Measurements from ENCODE around the gene AIMP2. TPM values are rescaled to one million over a fixed set of nuclear protein-coding genes. Genes with fewer than 3 reads are reported as not detected.
A peak's percentile ranks its signal among the peaks of the same experiment; 100 is the strongest.

The AIMP2 gene
- total RNA-seq, 5 donors from 2014 or later (not counting 1 experiment from before 2014, with no cell fraction given): 7.8 to 17.4 (median 14.1) TPM

DNA sequence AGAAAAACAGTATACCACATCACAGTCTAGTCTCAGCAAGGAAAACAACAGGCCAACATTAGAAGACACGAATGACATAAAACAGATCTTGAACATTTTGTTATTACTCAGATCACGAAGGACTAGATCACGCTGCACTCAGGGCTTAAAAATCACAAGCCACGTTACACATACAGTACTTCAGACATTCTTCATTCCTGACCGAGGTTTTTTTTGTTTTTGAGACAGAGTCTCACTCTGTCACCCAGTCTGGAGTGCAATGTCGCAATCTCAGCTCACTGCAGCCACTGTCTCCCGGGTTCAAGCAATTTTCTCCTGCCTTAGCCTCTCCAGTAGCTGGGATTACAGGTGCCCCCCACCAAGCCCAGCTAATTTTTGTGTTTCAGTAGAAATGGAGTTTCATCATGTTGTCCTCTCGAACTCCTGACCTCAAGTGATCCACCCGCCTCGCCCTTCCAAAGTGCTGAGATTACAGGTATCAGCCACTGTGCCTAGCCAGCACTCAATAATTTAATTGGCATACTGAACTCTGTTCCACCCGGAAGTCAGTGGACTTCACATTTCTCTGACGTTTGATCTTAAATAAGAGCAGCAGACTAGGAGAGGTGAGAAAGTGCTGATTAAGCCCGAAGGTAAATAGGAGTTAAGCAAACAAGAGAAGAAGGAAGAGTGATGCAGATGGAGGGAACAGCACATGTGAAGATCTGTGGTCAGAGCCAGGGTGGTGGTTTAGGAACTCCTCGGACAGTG lies 3.5 kb downstream of the AIMP2 start:
- H3K27me3 ChIP-seq (replicated peaks in 1 of 2; ENCODE audit: control insufficient read depth in 2 of 2, extremely low read depth in 1 of 2, insufficient read depth in 2 of 2, low read length in 1 of 2): no peaks in the 10 kb centered on the region
- peaks cover 26 to 39% (median 29%) of the 10 kb centered on the region in 3 donors for H3K4me1 Mint-ChIP-seq
- H3K4me3 Mint-ChIP-seq: no peak overlapping the region
- peaks cover 4 to 24% of the 10 kb centered on the region in 2 donors for H3K36me3 ChIP-seq (ENCODE audit: control insufficient read depth in 2 of 2, extremely low read depth in 1 of 2, insufficient read depth in 1 of 2, low read length in 1 of 2)
- H3K27ac ChIP-seq (ENCODE audit: low read length): no peak overlapping the region
- no peak overlapping the region for H3K4me3 ChIP-seq (ENCODE audit: control insufficient read depth in 1 of 2, extremely low read depth in 1 of 2, low read length in 1 of 2)
- H3K9me3 ChIP-seq: no peaks in the 10 kb centered on the region
- POLR2A ChIA-PET: no interaction called here
- WGBS (ENCODE audit: insufficient coverage): 80% methylated on average over 13 of the region's 14 CpGs
- CTCF ChIA-PET: no interaction called here
- no peaks in the 10 kb centered on the region for H3K9me3 Mint-ChIP-seq
- H3K4me1 ChIP-seq (ENCODE audit: control insufficient read depth in 1 of 2, extremely low read depth in 1 of 2, insufficient read depth in 2 of 2, low read length in 2 of 2): peaks cover 6 to 17% of the 10 kb centered on the region in 2 experiments
- DNase-seq: no peak
- H3K36me3 Mint-ChIP-seq: peaks cover 6% of the 10 kb centered on the region
- H3K27me3 Mint-ChIP-seq: no peaks in the 10 kb centered on the region
- peak overlapping the region; percentile 33 to 34 for H3K27ac Mint-ChIP-seq
- ATAC-seq (replicated peaks in 1 of 4): no peak

DNA sequence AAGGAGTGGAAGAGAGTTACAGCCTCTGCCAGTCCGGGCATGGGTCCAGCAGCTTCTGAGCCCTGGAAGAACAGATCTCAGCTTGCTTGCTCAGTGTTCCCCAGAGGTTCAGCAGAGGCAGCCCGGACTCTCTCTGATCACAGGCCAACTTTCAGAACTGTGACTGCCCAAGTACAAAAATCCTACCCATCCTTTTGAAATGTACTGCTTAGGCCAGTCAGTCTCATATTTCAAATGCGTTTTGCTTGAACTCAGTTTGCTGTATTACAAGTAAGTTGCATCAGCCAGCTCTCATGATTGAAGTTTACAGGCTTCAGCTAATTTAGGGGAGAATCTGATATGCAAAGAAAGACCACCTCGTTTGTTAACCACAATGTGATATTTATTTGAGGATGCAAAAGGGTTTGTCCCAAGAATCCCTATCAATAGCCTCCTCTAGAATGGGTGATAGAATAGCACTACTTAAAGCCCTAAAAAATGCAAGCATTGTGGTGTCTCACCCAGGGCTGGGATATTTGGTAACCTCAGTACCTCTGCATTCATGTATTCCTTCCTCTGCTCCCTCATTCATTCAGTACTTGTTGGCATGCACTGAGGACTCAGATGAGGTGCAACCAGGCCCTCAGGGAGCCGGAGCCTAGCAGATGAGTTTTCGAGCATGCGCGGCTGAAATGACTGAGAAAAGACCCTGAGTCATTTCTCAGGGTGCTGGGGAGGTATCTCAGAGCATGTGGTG lies 7.0 kb downstream of the AIMP2 start:
- no peaks in the 10 kb centered on the region for H3K27me3 Mint-ChIP-seq
- H3K27ac ChIP-seq (ENCODE audit: low read length): no peak overlapping the region

DNA sequence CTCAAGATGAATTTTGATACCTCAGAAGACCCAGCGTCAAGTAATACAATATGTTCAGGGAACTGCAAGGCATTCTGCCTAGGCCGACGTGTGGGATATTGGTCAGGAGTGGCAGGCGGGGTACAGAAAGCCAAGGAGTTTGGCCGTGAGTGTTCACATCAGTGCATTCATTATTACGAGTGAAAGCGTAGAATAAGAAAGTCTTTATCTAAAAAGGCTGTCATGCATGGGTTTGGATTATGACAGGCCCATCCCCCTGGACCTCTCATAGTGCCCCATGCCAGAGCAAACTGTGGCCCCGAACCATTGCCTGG lies 7.5 kb downstream of the AIMP2 start:
- peaks cover 7 to 13% (median 11%) of the 10 kb centered on the region in 3 donors for H3K4me1 Mint-ChIP-seq
- Histone ChIP-seq H3K36me3 (ENCODE audit: control insufficient read depth in 2 of 2, extremely low read depth in 1 of 2, insufficient read depth in 1 of 2, low read length in 1 of 2) (peaks cover 4 to 51% of the 10 kb centered on the region in 2 donors), H3K9me3 (no peaks in the 10 kb centered on the region), H3K27ac (ENCODE audit: low read length) (no peak overlapping the region), H3K4me3 (ENCODE audit: control insufficient read depth in 1 of 2, extremely low read depth in 1 of 2, low read length in 1 of 2) (no peak overlapping the region), H3K4me1 (ENCODE audit: control insufficient read depth in 1 of 2, extremely low read depth in 1 of 2, insufficient read depth in 2 of 2, low read length in 2 of 2) (no peaks in the 10 kb centered on the region), H3K27me3 (replicated peaks in 1 of 2; ENCODE audit: control insufficient read depth in 2 of 2, extremely low read depth in 1 of 2, insufficient read depth in 2 of 2, low read length in 1 of 2) (no peaks in the 10 kb centered on the region)
- H3K4me3 Mint-ChIP-seq: no peak overlapping the region
- ChIA-PET POLR2A (no interaction called here), CTCF (interaction anchor here in 1 of 2 donors (1.3 kb wide), 1 partner anchor 19 kb away, joined by 3 read pairs; no protein-coding TSS in a partner anchor)
- DNase-seq (no peak), ATAC-seq (replicated peaks in 1 of 4) (no peak)
- H3K9me3 Mint-ChIP-seq: no peaks in the 10 kb centered on the region
- WGBS (ENCODE audit: insufficient coverage): 100% methylated on average over 6 of the region's 8 CpGs
- H3K27ac Mint-ChIP-seq: peak overlapping the region in 1 of 2 donors; percentile 44
- H3K36me3 Mint-ChIP-seq: peaks cover 28% of the 10 kb centered on the region
- H3K27me3 Mint-ChIP-seq: no peaks in the 10 kb centered on the region

More for the DNA sequence above, 7.0 kb downstream of the AIMP2 start:
- H3K36me3 Mint-ChIP-seq: peaks cover 24% of the 10 kb centered on the region
- H3K27me3 ChIP-seq (replicated peaks in 1 of 2; ENCODE audit: control insufficient read depth in 2 of 2, extremely low read depth in 1 of 2, insufficient read depth in 2 of 2, low read length in 1 of 2): no peaks in the 10 kb centered on the region
- H3K36me3 ChIP-seq (ENCODE audit: control insufficient read depth in 2 of 2, extremely low read depth in 1 of 2, insufficient read depth in 1 of 2, low read length in 1 of 2): peaks cover 4 to 47% of the 10 kb centered on the region in 2 donors
- H3K9me3 Mint-ChIP-seq: no peaks in the 10 kb centered on the region
- ChIA-PET POLR2A (no interaction called here), CTCF (interaction anchor here in 1 of 2 donors (0.5 to 1.3 kb wide), 2 partner anchors 19 to 188 kb away, joined by 3 to 4 read pairs; no protein-coding TSS in a partner anchor)
- peak overlapping the region in 1 of 2 donors; percentile 44 for H3K27ac Mint-ChIP-seq
- 90% methylated on average over 5 of the region's 8 CpGs for WGBS (ENCODE audit: insufficient coverage)
- H3K4me3 ChIP-seq (ENCODE audit: control insufficient read depth in 1 of 2, extremely low read depth in 1 of 2, low read length in 1 of 2): no peak overlapping the region
- ATAC-seq (replicated peaks in 1 of 4) (no peak), DNase-seq (no peak)
- H3K4me1 Mint-ChIP-seq: peaks cover 11 to 18% (median 14%) of the 10 kb centered on the region in 3 donors
- H3K4me1 ChIP-seq (ENCODE audit: control insufficient read depth in 1 of 2, extremely low read depth in 1 of 2, insufficient read depth in 2 of 2, low read length in 2 of 2): no peaks in the 10 kb centered on the region
- H3K9me3 ChIP-seq: no peaks in the 10 kb centered on the region
- H3K4me3 Mint-ChIP-seq: no peak overlapping the region

DNA sequence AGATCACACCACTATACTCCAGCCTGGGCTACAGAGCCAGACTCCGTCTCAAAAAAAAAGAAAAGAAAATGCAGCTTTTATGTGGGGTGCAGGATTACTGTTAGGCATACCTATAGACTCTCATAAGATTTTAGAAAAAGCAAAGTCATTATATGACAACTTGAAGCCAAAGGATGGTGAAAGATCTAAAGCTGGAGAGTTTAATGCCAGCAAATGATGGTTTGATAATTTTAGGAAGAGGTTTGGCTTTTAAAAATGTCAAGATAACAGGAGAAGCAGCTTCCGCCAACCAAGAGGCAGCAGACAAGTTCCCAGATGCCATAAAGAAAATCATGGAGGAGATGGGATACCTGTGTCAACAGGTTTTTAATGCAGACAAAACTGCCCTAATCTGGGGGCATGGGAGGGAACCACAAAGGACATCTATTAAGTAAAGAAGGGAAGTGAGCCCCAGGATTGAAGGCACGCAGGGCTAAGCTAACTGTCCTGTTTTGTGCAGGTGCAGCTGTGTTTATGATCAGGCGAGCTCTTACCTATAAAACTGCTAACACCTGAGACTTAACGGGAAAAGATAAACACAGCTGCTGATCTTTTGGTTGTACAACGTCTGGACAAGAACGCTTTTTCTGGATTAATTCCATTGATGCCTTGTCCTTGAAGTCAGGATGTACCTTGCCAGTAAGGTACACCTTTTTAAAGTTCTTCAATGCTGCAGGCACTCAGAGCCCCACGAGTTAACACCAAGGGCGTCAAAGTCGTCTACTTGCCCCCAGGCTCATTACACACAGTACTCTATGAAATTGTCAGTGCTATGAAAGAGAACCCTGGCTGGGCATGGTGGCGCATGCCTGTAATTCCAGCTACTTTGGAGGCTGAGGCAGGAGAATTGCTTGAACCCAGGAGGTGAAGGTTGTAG lies 11.6 kb downstream of the AIMP2 start:
- WGBS (ENCODE audit: insufficient coverage): 100% methylated on average over 5 of the region's 11 CpGs
- peaks cover 48% of the 10 kb centered on the region for H3K36me3 Mint-ChIP-seq
- DNase-seq (no peak), ATAC-seq (replicated peaks in 1 of 4) (no peak)
- H3K27me3 Mint-ChIP-seq: no peaks in the 10 kb centered on the region
- H3K9me3 ChIP-seq: no peaks in the 10 kb centered on the region
- ChIA-PET POLR2A (interaction anchor here in 1 of 2 donors (0.7 kb wide), 1 partner anchor 396 kb away, joined by 6 read pairs; no protein-coding TSS in a partner anchor), CTCF (interaction anchor here in 1 of 2 donors (0.5 kb wide), 1 partner anchor 163 kb away, joined by 4 read pairs; no protein-coding TSS in a partner anchor)
- no peaks in the 10 kb centered on the region for H3K9me3 Mint-ChIP-seq
- no peak overlapping the region for H3K27ac ChIP-seq (ENCODE audit: low read length)
- H3K27me3 ChIP-seq (replicated peaks in 1 of 2; ENCODE audit: control insufficient read depth in 2 of 2, extremely low read depth in 1 of 2, insufficient read depth in 2 of 2, low read length in 1 of 2): no peaks in the 10 kb centered on the region
- no peak overlapping the region for H3K4me3 Mint-ChIP-seq
- peaks cover under 1 to 7% (median under 1%) of the 10 kb centered on the region in 3 donors for H3K4me1 Mint-ChIP-seq
- peak overlapping the region in 1 of 2 donors; percentile 34 for H3K27ac Mint-ChIP-seq
- H3K4me1 ChIP-seq (ENCODE audit: control insufficient read depth in 1 of 2, extremely low read depth in 1 of 2, insufficient read depth in 2 of 2, low read length in 2 of 2): peaks cover 0 to 5% of the 10 kb centered on the region in 2 experiments
- peaks cover 14 to 77% of the 10 kb centered on the region in 2 donors for H3K36me3 ChIP-seq (ENCODE audit: control insufficient read depth in 2 of 2, extremely low read depth in 1 of 2, insufficient read depth in 1 of 2, low read length in 1 of 2)
- no peak overlapping the region for H3K4me3 ChIP-seq (ENCODE audit: control insufficient read depth in 1 of 2, extremely low read depth in 1 of 2, low read length in 1 of 2)

DNA sequence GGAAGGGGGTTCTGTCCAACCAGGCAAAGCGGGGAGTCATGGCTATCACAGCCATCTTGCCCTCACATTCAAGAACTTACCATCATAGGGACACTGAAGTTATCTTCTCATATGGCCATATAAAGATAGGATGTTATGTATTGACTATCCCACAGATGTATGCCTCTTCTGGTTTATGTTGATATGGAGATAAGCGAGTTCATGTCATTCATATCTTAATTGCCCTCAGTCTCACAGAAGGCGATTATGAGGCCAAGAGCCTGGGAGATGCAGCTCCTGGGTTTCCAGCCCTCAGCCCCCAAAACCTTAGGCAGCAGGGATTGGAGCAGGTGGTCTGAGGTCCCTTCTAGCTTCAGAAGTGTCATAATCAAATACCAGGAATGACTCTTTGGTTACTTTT lies 13.6 kb downstream of the AIMP2 start:
- no peaks in the 10 kb centered on the region for H3K27me3 Mint-ChIP-seq
- ChIA-PET POLR2A (interaction anchor here (0.7 to 0.8 kb wide), 2 partner anchors 110 to 380 kb away, joined by 3 read pairs; no protein-coding TSS in a partner anchor), CTCF (interaction anchor here (0.6 to 0.7 kb wide), 2 partner anchors 569 to 1224 kb away, joined by 3 read pairs; no protein-coding TSS in a partner anchor)
- H3K9me3 Mint-ChIP-seq: no peaks in the 10 kb centered on the region
- Histone ChIP-seq H3K4me1 (ENCODE audit: control insufficient read depth in 1 of 2, extremely low read depth in 1 of 2, insufficient read depth in 2 of 2, low read length in 2 of 2) (peaks cover 6 to 22% of the 10 kb centered on the region in 2 experiments), H3K27ac (ENCODE audit: low read length) (no peak overlapping the region), H3K27me3 (replicated peaks in 1 of 2; ENCODE audit: control insufficient read depth in 2 of 2, extremely low read depth in 1 of 2, insufficient read depth in 2 of 2, low read length in 1 of 2) (no peaks in the 10 kb centered on the region), H3K36me3 (ENCODE audit: control insufficient read depth in 2 of 2, extremely low read depth in 1 of 2, insufficient read depth in 1 of 2, low read length in 1 of 2) (peaks cover 12 to 62% of the 10 kb centered on the region in 2 donors), H3K9me3 (no peaks in the 10 kb centered on the region), H3K4me3 (ENCODE audit: control insufficient read depth in 1 of 2, extremely low read depth in 1 of 2, low read length in 1 of 2) (no peak overlapping the region)
- H3K4me1 Mint-ChIP-seq: peaks cover 19 to 24% (median 20%) of the 10 kb centered on the region in 3 donors
- no peak overlapping the region for H3K27ac Mint-ChIP-seq
- ATAC-seq (replicated peaks in 1 of 4) (no peak), DNase-seq (no peak)
- H3K36me3 Mint-ChIP-seq: peaks cover 59% of the 10 kb centered on the region
- no CpG with 5 or more reads among the region's 3 CpGs for WGBS (ENCODE audit: insufficient coverage)
- H3K4me3 Mint-ChIP-seq: no peak overlapping the region

Measured in T-cell (primary cell).